Ishikawa (cell line): ENCODE measurements around the gene WDFY2.

Experiments
- CEBPB ChIP-seq: IDR thresholded peaks from 2 replicates; pipeline ENCODE4 v1.6.1; 2012
- CREB1 ChIP-seq: IDR thresholded peaks from 2 replicates; pipeline ENCODE4 v1.6.1; 2012; ENCODE audit warnings: low read depth
- EGR1 ChIP-seq: IDR thresholded peaks from 2 replicates; pipeline ENCODE4 v1.6.1; 2012
- EP300 ChIP-seq: IDR thresholded peaks from 2 replicates; pipeline ENCODE4 v1.6.1; 2012; ENCODE audit warnings: borderline replicate concordance
- FOXM1 ChIP-seq: IDR thresholded peaks from 2 replicates; pipeline ENCODE4 v1.6.1; 2012; ENCODE audit warnings: low read depth, borderline replicate concordance
- MAX ChIP-seq: IDR thresholded peaks from 2 replicates; pipeline ENCODE4 v1.6.1; 2012
- NFIC ChIP-seq: IDR thresholded peaks from 2 replicates; pipeline ENCODE4 v1.6.1; 2012
- RAD21 ChIP-seq: IDR thresholded peaks from 2 replicates; pipeline ENCODE4 v1.6.1; 2012; ENCODE audit warnings: low read depth
- REST ChIP-seq: IDR thresholded peaks from 2 replicates; pipeline ENCODE4 v1.6.1; 2012; ENCODE audit warnings: low read depth, mild to moderate bottlenecking
- TAF1 ChIP-seq: IDR thresholded peaks from 2 replicates; pipeline ENCODE4 v1.6.1; 2012; ENCODE audit warnings: low read depth, mild to moderate bottlenecking
- TCF12 ChIP-seq: IDR thresholded peaks from 2 replicates; pipeline ENCODE4 v1.6.1; 2012; ENCODE audit warnings: low read depth
- TEAD4 ChIP-seq: IDR thresholded peaks from 2 replicates; pipeline ENCODE4 v1.6.1; 2012
- USF1 ChIP-seq: IDR thresholded peaks from 2 replicates; pipeline ENCODE4 v1.6.1; 2012
- YY1 ChIP-seq: IDR thresholded peaks from 2 replicates; pipeline ENCODE4 v1.6.1; 2012; ENCODE audit warnings: low read depth
- ZBTB7A ChIP-seq: IDR thresholded peaks from 2 replicates; pipeline ENCODE4 v1.6.1; 2012; ENCODE audit warnings: low read depth

WDFY2 gene

GRCh38 chr13:51663973-51664957 lies 80.0 kb downstream of the WDFY2 start:
- no peak for TF ChIP-seq CREB1
- no peak for TF ChIP-seq NFIC
- TF ChIP-seq RAD21 = no peak
- TF ChIP-seq TAF1 = no peak
- TF ChIP-seq EGR1 = no peak
- TF ChIP-seq CEBPB = no peak
- no peak for TF ChIP-seq MAX
- no peak for TF ChIP-seq YY1
- no peak for TF ChIP-seq REST
- no peak for TF ChIP-seq EP300
- no peak for TF ChIP-seq USF1
- no peak for TF ChIP-seq FOXM1
- TF ChIP-seq TEAD4 = no peak
- no peak for TF ChIP-seq ZBTB7A
- no peak for TF ChIP-seq TCF12

GRCh38 chr13:51665456-51665855 lies 81.2 kb downstream of the WDFY2 start:
- TF ChIP-seq MAX (no peak), FOXM1 (no peak), USF1 (no peak), CREB1 (no peak), NFIC (no peak), RAD21 (no peak), EGR1 (no peak), REST (no peak), TCF12 (no peak), TEAD4 (no peak), EP300 (no peak)

GRCh38 chr13:51666374-51666773 lies 82.1 kb downstream of the WDFY2 start:
- TF ChIP-seq YY1 = no peak
- no peak for TF ChIP-seq REST
- TF ChIP-seq TCF12 = no peak
- no peak for TF ChIP-seq EGR1
- TF ChIP-seq USF1 = no peak
- TF ChIP-seq EP300 = no peak
- TF ChIP-seq MAX = no peak
- no peak for TF ChIP-seq TEAD4
- no peak for TF ChIP-seq FOXM1
- TF ChIP-seq CEBPB = no peak
- no peak for TF ChIP-seq RAD21
- no peak for TF ChIP-seq TAF1
- no peak for TF ChIP-seq NFIC
- no peak for TF ChIP-seq CREB1
- TF ChIP-seq ZBTB7A = no peak
